ENCODE results near the gene PDGFRB. TPM values are rescaled to one million over a fixed set of nuclear protein-coding genes. Genes with fewer than 3 reads are reported as not detected.

PDGFRB gene
- total RNA-seq, 1 experiment from 2014 or later, result 0.34 TPM

GRCh38 chr5:150066436-150066835 is 89.2 kb downstream of the PDGFRB start (continued):
- TF ChIP-seq ZFX (IDR thresholded peaks at IDR 0.05) (no peak), SIN3A (IDR thresholded peaks at IDR 0.05; ENCODE audit: low read depth) (no peak), POLR2AphosphoS5 (IDR thresholded peaks at IDR 0.05; ENCODE audit: low read depth, low read length) (no peak), ZBTB33 (IDR thresholded peaks at IDR 0.05; ENCODE audit: extremely low read depth, insufficient replicate concordance, low read length) (no peak)

GRCh38 chr5:150065886-150066285 is 89.8 kb downstream of the PDGFRB start:
- H3K27ac ChIP-seq (ENCODE audit: low read depth, low read length), result no peak overlapping the region
- intact Hi-C loops (cut with micrococcal nuclease), result no loop called here
- BruUV-seq (replicated peaks), result no TSS peak
- no peaks in the 10 kb centered on the region for H3K27me3 ChIP-seq (ENCODE audit: insufficient read depth, low read length)
- no peaks in the 10 kb centered on the region for H4K20me1 ChIP-seq (ENCODE audit: insufficient read depth)
- RAD21 ChIA-PET (ENCODE audit: low non-redundant PET in 1 of 2, low total read pairs in 2 of 2, uncharacterized antibody in 2 of 2, unreplicated experiment in 2 of 2), result no interaction called here
- TF ChIP-seq ELF1 (IDR thresholded peaks at IDR 0.05; ENCODE audit: borderline replicate concordance, low read depth) (no peak), ZNF274 (IDR thresholded peaks at IDR 0.05; ENCODE audit: low read depth, low read length) (no peak), SP1 (IDR thresholded peaks at IDR 0.05; ENCODE audit: low read depth) (no peak), EZH2phosphoT487 (IDR thresholded peaks at IDR 0.05; ENCODE audit: borderline replicate concordance) (no peak), REST (IDR thresholded peaks at IDR 0.05; ENCODE audit: low read depth) (no peak), CTCF (IDR thresholded peaks at IDR 0.05 in 2 of 3, conservative IDR thresholded peaks at IDR 0.05 in 1 of 3; ENCODE audit: borderline replicate concordance in 1 of 3, insufficient read depth in 1 of 3, low read depth in 2 of 3, low read length in 2 of 3) (no peak)
- H3K4me2 ChIP-seq (ENCODE audit: low read length), result no peak overlapping the region
- peaks cover 0 to 3% of the 10 kb centered on the region in 2 experiments; a peak in 1 of 4 replicates for H3K4me1 ChIP-seq (ENCODE audit: control insufficient read depth in 1 of 2, insufficient read depth in 2 of 2, low read length in 2 of 2)
- H3K36me3 ChIP-seq (ENCODE audit: control insufficient read depth in 1 of 2, insufficient read depth in 2 of 2, low read length in 2 of 2), result no peaks in the 10 kb centered on the region
- H3K9me3 ChIP-seq (ENCODE audit: control insufficient read depth in 1 of 2, insufficient read depth in 1 of 2, low read depth in 1 of 2, low read length in 2 of 2), result no peaks in the 10 kb centered on the region
- no peak overlapping the region for H2AFZ ChIP-seq (ENCODE audit: low read depth, low read length, poor library complexity, severe bottlenecking)
- H3K4me3 ChIP-seq (replicated peaks in 1 of 2; ENCODE audit: low read depth in 1 of 2, low read length in 2 of 2), result no peak overlapping the region
- H3K9me2 ChIP-seq (ENCODE audit: insufficient read depth), result no peaks in the 10 kb centered on the region
- DNase-seq (ENCODE audit: low read depth, low spot score), result no peak
- no peak for ATAC-seq
- POLR2A ChIA-PET, result no interaction called here
- H3K79me2 ChIP-seq (ENCODE audit: insufficient read depth, low read length), result no peaks in the 10 kb centered on the region
- CTCF ChIA-PET, result interaction anchor here (1.0 kb wide), 1 partner anchor 10 kb away, joined by 3 read pairs; no protein-coding TSS in a partner anchor
- no peak overlapping the region for H3K9ac ChIP-seq (ENCODE audit: low read length)

All from HCT116 (cell line).